Renal cortical epithelial cell (primary cell): ENCODE data around the gene NGF. TPM values are rescaled to one million over a fixed set of nuclear protein-coding genes. Genes with fewer than 3 reads are reported as not detected.
"Not testable (repeated sequence)": the region's sequence is repeated elsewhere in the genome, so short reads cannot be mapped to it uniquely, and the experiment has no call there.

Experiments used
- DNase-seq: peaks from one replicate; pipeline ENCODE4 v3.0.0-alpha.2; 2011; ENCODE audit warnings: low read depth
- total RNA-seq: library from RNA; depleted of rRNA; stranded (reverse); fragments of >200 nt; gene quantifications from 2 replicates; pipeline ENCODE4 v1.2.3, GENCODE V29; 2014

Gene NGF
- 4.9 TPM in 1 of 2 replicates, not detected in the other for total RNA-seq

DNA sequence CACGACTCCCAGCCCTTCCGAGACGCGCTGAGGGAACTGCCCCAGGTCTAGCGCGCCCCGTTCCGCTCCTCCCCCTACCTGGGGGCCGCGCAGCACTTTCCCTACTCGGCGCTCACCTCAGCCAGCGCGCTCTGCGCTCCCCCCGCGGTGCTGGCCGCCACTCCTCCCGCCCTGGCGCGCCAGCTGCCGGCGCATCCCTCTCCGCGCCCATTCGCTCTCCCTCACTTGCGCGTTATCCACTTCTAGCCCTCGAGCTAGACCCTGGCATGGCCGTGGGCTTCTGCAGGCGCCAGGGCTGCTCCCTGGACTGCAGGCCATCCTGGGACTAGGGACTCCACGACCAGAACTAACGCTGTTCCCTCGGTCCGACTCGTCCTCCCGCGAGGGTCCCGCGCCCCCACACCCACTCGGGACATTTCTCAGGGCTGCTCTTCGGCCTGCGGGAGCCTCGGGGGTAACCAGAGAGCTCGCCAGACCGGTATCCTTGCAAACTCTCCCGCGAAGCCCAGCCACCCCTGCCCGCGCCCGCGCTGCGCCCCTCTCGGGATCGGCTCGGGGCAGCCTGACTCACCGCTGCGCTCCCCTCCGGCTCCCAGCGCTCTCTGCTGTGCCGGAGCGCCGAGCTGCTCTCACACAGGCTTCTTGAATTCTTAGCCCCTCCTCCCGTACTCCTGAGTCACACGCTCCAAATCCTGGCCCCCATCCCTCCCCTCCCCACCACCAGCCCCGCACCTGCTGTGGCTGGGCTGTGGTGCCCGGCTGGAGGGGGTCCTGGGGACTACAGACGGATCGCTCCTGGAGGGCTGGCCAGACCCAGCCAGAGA is at the start of gene NGF:
Gene NGF (minus strand): TSS at position 617 of the 824 bp plus-strand sequence. CDS start 51,454 bp downstream, outside the sequence.
- peak; percentile 31 for DNase-seq

DNA sequence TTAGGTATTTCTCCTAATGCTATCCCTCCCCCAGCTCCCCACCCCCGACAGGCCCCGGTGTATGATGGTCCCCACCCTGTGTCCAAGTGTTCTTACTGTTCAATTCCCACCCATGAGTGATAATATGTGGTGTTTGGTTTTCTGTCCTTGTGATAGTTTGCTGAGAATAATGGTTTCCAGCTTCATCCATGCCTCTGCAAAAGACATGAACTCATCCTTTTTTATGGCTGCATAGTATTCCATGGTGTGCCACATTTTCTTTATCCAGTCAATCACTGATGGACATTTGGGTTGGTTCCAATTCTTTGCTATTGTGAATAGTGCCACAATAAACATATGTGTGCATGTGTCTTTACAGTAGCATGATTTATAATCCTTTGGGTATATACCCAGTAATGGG is 45.4 kb upstream of the NGF start:
- DNase-seq: not testable (repeated sequence)

DNA sequence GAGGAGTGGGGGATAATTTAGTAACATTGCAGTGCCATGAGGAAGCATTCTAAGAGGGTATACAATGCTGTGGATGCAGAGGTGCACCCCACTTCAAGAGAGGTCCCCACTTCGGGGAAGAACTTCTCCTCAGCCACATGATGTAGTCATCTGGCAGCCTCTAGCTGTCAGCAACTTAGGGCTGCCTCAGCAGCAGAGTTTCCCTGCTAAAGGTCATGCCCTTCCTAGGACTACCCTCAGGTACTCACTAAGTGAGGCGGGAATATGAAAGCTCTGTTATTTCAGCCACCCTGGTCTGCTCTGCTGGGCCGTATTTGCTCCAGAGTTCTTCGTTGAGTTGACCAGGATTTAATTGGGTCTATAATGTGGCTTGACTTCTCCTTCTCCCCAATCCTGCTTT is 41.9 kb upstream of the NGF start:
- no peak for DNase-seq

DNA sequence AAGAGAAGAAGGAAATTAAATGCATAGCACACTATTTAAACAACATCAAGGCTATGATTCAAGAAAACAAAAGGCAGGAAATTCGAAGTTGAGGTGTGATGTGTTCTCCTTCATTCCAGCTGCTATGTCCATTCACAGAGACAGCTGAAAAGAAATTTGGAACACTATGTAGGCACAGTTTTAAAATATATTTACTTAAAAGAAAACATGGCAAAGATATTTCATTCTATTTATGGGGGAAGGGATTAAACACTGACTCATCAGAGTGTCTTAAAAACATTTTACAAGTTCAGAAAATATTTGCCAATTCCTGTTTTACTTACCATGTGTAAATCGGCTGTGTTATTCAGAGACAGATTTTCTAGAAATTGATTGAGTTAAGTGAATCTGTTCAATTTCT is 39.4 kb upstream of the NGF start:
- no peak for DNase-seq

DNA sequence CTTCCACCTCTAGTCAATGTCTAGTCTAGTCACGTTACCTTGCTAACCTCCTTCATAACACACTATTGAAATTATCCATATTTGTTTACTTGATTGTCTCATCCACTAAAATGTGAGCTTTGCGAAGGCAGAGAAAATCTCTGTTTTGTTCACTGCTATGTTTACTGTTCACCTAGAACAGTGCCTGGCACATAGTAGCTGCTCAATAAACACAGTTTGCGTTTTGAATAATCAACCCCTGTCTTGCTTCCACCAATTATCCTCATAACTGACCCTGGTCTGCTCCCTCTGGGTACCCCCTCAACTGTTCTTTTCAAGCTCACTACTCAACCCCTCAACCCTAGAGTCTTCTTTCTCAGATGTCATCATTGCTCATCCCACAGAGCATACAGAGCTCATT is 36.5 kb upstream of the NGF start:
- no peak for DNase-seq

DNA sequence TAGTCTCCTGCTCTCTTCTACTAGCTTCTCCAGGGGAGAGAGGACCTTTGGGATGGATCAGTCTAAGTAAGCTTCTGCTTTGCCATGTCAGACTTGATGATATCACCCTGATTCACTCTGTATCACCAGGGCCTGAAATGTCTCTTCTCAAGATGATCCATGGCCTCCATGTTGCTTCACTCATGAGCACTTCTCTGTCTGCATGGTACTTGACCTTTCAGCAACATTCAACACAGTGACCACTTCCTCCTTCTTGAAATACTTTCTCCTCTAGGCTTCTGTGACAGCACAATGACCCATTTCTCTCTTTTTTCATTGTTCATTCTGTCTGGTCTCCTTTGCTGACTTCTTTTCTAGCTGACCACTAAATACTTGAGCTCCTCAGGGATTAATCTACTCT is 35.3 kb upstream of the NGF start:
- peak; percentile 90 for DNase-seq

DNA sequence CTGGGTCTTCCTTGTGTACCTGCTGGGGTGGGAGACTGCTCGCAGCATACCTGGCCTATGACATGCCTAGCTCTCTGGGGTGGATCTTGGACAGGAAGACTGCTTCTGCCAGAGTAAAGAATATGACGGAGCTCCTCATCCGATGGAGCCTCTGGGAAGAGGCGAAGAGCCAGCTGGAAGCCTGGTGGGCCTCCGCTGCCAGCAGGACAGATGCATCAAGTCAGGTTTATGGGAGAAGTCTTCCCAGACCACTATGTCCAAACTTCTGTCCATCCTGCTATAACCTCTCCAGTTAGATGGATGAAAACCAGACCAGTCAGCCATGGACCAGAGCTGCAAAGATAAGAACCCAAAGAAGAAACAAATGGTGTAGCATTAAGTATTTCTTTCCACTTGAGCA is 27.7 kb upstream of the NGF start:
- no peak for DNase-seq

DNA sequence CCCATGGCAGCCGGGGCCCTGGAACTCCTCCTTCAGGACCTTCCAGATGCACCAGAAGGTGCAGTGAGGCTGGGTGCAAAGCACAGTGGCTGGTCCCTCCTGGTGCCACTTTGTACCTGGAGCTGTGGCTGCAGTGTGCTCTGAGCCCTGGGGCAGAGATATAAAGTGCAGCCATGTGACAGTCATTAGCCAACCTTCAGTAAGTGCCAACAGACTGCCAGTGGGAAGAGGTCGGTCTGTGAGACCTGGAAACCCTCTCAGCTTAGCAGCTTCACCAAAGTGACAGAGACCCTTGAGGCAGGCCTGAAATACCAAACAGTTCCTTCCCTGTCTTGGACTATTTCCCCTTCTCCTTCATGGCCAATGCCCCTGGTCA is 26.7 kb upstream of the NGF start:
- DNase-seq: peak; percentile 16

DNA sequence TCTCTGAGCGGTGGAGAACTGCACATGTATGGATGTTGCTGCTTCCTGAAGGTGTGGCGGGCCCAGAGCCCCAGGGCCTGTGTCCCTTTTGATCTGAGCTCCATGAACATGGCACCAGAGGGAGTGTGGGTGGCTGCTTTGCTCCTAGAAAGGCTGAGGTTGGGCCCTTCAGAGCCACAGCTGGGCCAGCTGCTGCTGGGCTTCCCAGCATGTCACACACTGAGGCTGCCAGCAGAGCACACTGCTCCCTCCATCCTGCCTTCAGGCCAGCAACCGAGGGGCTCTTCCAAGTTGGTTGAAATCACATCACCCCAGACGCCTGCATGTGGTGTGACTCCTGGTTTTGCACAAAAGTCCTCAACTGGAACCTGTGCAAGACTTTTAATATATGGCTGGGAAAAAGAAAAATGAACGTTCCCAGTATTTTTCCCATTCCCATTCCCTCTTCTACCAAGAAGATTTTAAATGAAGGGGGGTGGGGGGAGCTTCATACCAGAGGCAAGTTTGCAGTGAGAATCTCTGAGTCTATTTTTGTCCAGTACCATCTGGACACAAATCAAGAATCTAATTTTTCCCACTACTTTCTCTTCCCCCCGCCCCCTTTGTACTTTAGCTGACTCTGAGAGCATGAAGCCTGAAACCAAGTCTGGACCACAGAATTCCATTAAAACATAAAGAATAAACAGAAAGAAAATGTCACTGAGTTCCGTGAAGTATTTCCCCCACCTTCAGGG is 26.2 kb upstream of the NGF start:
- peak; percentile 19 for DNase-seq

DNA sequence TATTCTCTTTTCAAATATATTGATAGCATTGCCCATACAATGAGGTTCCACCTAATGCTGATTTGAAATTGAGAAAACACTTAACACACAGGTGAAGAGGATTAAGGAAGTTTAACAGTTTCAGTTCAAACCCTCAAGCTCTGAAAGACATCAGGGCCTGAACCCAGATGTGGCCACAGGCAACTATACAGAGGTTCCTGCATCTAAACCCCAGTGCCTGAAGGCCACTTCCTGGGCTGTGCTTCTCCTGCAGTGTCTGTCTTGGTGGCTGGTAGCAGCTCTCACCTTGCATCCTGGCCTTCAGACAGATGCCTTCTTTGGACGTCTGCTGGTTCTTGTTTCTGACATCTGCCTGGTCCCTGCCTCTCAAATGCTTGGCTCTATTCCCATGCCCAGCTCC is 25.1 kb upstream of the NGF start:
- no peak for DNase-seq

DNA sequence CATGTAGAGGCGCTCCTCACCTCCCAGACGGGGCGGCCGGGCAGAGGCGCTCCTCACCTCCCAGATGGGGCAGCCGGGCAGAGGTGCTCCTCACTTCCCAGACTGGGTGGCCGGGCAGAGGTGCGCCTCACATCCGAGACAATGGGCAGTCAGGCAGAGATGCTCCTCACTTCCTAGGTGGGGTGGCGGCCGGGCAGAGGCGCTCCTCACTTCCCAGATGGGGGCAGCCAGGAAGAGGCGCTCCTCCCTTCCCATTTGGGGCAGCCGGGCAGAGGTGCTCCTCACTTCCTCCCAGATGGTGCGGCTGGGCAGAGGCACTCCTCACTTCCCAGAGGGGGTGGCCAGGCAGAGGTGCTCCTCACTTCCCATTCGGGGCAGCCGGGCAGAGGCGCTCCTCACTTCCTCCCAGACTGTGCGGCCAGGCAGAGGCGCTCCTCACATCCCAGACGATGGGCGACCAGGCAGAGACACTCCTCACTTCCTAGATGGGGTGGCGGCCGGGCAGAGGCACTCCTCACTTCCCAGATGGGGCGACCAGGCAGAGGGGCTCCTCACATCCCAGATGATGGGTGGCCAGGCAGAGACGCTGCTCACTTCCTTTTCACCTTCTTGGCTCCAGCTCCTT is 22.6 kb upstream of the NGF start:
- not testable (repeated sequence) for DNase-seq

DNA sequence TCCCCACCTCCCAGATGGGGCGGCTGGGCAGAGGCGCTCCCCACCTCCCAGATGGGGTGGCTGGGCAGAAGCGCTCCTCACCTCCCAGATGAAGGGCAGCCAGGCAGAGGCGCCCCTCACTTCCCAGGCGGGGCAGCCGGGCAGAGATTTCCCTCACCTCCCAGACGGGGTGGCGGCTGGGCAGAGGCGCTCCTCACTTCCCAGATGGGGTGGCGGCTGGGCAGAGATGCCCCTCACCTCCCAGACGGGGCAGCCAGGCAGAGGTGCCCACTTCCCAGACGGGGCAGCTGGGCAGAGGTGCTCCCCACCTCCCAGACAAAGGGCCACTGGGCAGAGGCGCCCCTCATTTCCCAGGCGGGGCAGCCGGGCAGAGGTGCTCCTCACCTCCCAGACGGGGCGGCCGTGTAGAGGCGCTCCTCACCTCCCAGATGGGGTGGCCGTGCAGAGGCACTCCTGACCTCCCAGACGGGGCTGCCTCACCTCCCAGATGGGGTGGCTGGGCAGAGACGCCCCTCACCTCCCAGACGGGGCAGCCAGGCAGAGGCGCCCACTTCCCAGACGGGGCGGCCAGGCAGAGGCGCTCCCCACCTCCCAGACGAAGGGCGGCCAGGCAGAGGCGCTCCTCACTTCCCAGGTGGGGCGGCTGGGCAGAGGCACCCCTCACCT is 21.9 kb upstream of the NGF start:
- DNase-seq: not testable (repeated sequence)

DNA sequence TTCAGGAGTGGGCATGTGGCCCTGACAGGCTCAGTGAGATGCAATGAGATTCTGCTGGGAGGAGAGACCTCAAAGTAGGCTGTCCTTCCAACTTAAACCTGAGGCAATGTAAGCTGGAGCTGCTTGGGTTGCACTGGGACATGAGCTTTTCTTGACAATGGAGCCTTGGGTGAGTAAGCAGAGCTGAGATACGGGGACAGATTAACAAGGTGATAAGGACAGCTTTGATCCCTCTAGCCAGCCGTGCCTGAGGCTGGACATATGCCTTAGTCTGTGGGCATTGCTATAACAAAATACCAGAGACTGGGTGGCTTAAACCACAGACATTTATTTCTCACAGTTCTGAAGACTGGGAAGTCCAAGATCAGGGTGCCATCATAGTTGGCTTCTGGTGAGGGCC is 18.3 kb upstream of the NGF start:
- DNase-seq: no peak

DNA sequence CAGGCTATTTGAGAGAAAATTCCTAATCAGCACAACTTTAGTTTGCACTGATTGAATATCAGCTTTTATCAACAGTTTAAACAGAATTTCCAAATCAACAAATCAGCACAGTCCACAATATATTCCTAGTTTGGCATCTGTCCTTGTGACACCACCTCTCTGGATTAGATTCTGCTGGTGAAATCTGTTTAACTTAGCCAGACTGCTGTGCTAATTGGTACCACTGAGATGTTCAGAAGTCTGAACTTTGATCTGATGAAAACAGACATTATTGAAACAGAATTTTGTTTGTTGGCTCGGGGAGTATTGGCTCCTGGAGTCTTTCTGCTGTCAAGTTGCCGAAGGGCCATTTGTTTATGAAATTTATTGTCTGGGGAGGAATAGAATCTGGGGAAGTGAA is 17.0 kb upstream of the NGF start:
- DNase-seq: no peak

DNA sequence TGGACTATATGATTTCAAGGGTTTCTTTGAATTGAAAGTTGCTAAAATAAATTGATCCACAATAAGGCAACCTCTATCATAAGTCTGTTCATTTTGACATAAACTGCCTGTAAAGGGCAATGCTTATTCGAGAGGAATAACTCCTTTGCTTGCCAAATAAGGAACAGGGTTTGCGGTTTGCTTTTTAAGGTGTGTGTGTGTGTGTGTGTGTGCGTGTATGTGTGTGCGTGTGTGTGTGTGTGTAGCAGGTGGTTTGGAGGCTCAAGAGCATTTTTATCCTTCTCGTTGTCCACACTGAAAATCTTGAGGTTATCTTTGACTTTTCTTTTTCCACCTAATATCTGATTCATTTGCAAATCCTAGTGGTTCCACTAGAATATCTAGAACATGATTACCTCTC is 13.1 kb upstream of the NGF start:
- no peak for DNase-seq

DNA sequence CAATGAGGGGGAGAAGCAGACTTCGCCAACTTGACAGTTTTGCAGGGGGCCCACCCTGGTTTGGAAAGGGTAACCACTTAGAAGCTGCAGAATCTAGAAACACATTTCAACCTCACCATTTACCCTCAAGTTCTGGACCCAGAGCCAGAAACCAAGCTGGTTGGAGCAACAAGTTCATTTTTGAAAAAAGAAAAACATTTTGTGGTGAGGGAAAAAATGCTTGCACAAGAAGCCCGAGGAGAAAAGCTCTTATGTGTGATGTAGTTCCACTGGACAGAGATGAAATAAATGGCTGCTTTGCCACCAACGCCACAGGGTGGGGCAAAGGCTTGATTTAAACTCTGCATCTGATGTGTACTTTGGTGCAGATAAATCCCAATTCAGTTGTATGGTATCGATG is 10.6 kb upstream of the NGF start:
- no peak for DNase-seq

DNA sequence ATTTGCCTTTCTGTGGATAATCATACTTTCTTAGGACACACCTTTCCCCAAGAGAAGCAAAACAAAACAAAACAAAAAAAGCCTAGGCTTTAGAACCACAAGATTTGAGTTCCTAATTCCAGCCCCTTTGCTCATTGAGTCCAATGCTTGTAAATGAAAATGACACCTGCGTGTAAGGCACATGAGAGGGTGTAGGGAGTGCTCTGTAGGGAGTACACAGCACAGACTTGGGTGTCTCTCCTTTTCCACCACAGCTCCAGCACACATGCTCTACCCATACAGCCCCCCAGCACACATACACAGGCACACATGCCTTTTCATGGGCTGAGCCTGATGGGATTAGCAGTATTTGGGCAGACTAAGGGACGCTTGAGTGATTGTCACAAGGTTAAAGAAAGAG is 9.2 kb upstream of the NGF start:
- no peak for DNase-seq

DNA sequence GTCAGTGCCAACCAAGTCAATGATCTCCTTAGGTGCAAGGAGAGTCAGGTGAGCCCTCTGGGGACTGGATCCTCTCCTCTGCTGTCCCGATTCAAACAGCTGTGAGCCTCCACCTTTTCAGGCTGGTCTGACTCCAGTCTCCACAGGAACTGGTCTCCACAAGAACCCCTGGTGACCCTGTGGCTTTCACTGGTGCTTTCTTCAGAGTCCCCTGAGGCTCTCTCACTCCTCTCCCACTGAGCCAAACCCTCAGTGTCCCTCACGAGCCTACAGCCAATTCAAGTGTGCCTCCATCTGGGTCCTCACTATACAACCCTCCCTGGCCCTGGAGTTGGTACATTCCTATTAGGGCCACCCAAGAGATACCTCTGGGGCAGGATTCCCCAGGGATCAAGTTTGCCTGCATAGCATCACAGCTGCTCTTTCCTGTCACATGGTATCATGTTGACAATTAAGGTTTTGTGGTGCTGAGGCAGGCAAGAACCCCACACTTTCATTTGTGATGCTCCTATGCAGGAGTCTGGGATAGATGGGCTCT is 5.2 kb upstream of the NGF start:
- DNase-seq: no peak

DNA sequence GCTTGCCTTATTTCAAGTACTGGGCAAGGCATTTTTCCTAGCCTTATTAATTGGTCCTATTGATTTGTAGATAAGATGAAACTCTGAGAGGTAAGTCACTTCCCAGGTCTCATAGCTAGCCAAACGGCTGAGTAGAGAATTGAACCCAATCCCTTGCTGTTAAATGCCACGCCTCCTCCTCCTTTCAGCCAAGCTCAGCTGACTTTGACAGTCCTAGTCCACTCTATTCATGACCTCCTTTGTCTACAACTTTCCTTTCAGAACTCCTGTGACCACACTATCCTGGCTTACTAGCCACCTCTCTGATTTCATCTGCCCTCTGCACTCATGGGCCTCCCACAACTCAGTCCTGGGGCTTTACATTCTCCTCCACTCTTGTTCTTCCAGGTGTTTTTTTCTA is 3.9 kb upstream of the NGF start:
- DNase-seq: no peak

DNA sequence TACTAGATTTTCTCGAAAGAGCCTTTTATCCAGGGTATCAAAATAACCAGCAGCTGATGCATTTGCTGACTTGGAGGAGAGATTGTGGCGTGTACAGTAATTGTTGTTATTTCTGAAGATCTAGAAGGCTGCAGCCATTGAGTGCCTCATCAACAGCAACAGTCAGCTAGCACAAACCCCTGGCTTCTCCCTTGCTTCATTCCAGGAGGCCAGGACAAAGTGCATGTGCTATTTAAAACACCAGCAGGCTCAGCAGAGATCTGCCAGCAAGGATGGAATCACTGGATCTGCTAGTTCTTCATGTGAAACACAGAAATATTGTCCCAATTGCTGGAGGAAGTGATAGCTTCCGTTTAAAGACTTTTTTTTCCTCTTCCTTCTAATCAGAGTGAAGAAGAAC is 2.8 kb upstream of the NGF start:
- DNase-seq: no peak

DNA sequence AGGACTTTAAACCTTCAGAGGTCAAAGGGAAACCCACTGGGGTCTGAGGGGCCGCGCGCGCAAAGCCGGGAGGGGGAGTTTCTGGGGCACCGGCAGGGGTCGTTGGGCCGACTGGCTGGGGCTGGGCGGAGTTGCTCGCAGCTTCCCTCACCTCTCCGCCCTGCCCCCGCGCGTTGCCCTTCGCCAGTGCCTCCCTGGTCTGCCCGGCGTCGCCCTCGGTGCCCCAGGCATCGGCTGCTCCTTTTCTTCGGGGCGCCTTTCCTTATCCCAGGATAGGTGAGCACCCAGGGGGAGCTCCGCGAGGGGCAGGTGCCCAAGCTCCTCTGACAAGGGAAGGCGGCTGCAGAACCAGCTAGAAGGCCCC is 390 bp upstream of the NGF start:
- no peak for DNase-seq

DNA sequence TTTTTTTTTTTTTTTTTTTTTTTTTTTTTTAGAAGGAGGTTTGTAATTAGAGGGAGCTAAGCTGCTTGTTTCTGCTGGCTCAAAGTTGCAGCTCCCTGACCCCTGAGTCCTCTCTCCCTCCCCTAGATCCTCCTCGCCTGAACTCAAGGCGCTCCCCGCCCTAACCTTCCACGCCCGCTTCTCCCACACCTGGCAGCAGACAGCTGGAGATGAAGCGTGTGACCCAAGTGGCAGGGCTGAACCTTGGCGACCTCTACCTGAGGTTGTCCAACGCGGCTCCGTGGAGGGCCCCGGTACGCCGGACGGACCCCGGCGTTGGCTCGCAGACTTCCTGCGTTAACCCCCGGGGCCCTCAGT is 795 bp downstream of the NGF start:
- DNase-seq: no peak
